Chondrocyte (in vitro differentiated cells): ENCODE measurements around the gene SPATA21. TPM values are rescaled to one million over a fixed set of nuclear protein-coding genes. Genes with fewer than 3 reads are reported as not detected.

Experiments
- DNase-seq: peaks from one replicate; pipeline ENCODE4 v3.0.0; 2021; ENCODE audit warnings: mixed read lengths, low spot score
- H3K27ac Mint-ChIP-seq: one replicate; pipeline ENCODE4 v1.8.0; 2021; ENCODE audit warnings: mild to moderate bottlenecking, moderate library complexity, mixed read lengths; ENCODE audit not compliant: unreplicated experiment
- H3K27me3 Mint-ChIP-seq: 2 replicates; pipeline ENCODE4 v1.8.0; 2021; ENCODE audit warnings: low read depth, mixed read lengths
- H3K36me3 Mint-ChIP-seq: 2 replicates; pipeline ENCODE4 v1.8.0; 2021; ENCODE audit warnings: low read depth, mixed read lengths
- H3K4me1 Mint-ChIP-seq: 2 replicates; pipeline ENCODE4 v1.8.0; 2021; ENCODE audit warnings: low read depth, mild to moderate bottlenecking, mixed read lengths
- H3K4me3 Mint-ChIP-seq: one replicate; pipeline ENCODE4 v1.8.0; 2021; ENCODE audit warnings: mild to moderate bottlenecking, moderate library complexity, mixed read lengths; ENCODE audit not compliant: unreplicated experiment
- H3K9me3 Mint-ChIP-seq: 2 replicates; pipeline ENCODE4 v1.8.0; 2021; ENCODE audit warnings: low read depth, mixed read lengths
- CTCF ChIP-seq: fragments of 200-600 bp; sonication (generic); IDR thresholded peaks from 2 replicates; pipeline ENCODE4 v1.5.0; 2021; ENCODE audit warnings: antibody characterized with exemption, mild to moderate bottlenecking, moderate library complexity
- total RNA-seq: library from RNA; stranded (reverse); gene quantifications from 3 replicates; pipeline ENCODE4 v1.2.1, GENCODE V29; 2021

The SPATA21 gene
- total RNA-seq, 1 donor from 2014 or later = not detected

GRCh38 chr1:16392740-16393569 is 44.3 kb downstream of the SPATA21 start:
- H3K27ac Mint-ChIP-seq = peak overlapping the region; percentile 74
- TF ChIP-seq CTCF = no peak

GRCh38 chr1:16391411-16391810 is 45.8 kb downstream of the SPATA21 start:
- peaks cover 6% of the 10 kb centered on the region for H3K36me3 Mint-ChIP-seq
- H3K27me3 Mint-ChIP-seq = no peaks in the 10 kb centered on the region
- DNase-seq = no peak
- no peak for TF ChIP-seq CTCF
- H3K27ac Mint-ChIP-seq = no peak overlapping the region
- no peak overlapping the region for H3K4me3 Mint-ChIP-seq
- no peaks in the 10 kb centered on the region for H3K9me3 Mint-ChIP-seq
- peaks cover 52% of the 10 kb centered on the region for H3K4me1 Mint-ChIP-seq

More at GRCh38 chr1:16392740-16393569, 44.3 kb downstream of the SPATA21 start:
- Mint-ChIP-seq H3K4me1 (peaks cover 45% of the 10 kb centered on the region), H3K27me3 (no peaks in the 10 kb centered on the region), H3K36me3 (peaks cover 9% of the 10 kb centered on the region), H3K4me3 (no peak overlapping the region), H3K9me3 (no peaks in the 10 kb centered on the region)
- no peak for DNase-seq

GRCh38 chr1:16387201-16388188 is 49.7 kb downstream of the SPATA21 start:
- peaks cover 60% of the 10 kb centered on the region for H3K4me1 Mint-ChIP-seq
- H3K36me3 Mint-ChIP-seq = no peaks in the 10 kb centered on the region
- no peak for DNase-seq
- no peak for TF ChIP-seq CTCF
- H3K4me3 Mint-ChIP-seq = peak overlapping the region; percentile 33
- H3K27ac Mint-ChIP-seq = peak overlapping the region; percentile 75
- H3K9me3 Mint-ChIP-seq = no peaks in the 10 kb centered on the region
- no peaks in the 10 kb centered on the region for H3K27me3 Mint-ChIP-seq

GRCh38 chr1:16386454-16387113 is 50.6 kb downstream of the SPATA21 start:
- no peaks in the 10 kb centered on the region for H3K36me3 Mint-ChIP-seq
- H3K4me1 Mint-ChIP-seq = peaks cover 51% of the 10 kb centered on the region
- peak overlapping the region; percentile 75 for H3K27ac Mint-ChIP-seq
- H3K4me3 Mint-ChIP-seq = no peak overlapping the region
- H3K9me3 Mint-ChIP-seq = no peaks in the 10 kb centered on the region
- TF ChIP-seq CTCF = no peak
- no peak for DNase-seq
- H3K27me3 Mint-ChIP-seq = no peaks in the 10 kb centered on the region
